Measurements from ENCODE around the gene SLC35F1.
"Not testable (repeated sequence)": the region's sequence is repeated elsewhere in the genome, so short reads cannot be mapped to it uniquely, and the experiment has no call there.

Gene SLC35F1

GRCh38 chr6:117928833-117929232 is 21.8 kb downstream of the SLC35F1 start:
- no peak for DNase-seq

DNA sequence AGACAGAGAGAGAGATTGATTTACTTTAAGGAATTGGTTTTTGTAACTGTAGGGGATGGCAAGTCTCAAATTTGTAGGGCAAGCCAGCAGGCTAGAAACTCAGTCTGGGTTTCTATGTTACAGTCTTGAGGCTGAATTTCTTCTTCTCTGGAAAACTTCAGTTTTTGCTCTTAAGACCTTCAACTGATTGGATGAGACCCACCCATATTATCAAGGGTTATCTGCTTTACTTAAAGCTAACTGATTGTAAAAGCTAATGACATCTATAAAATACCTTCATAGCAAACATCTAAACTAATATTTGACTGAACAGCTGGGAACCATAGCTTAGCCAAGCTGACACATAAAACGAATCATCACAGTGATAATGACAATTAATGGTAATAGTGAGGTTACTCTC is 22.4 kb downstream of the SLC35F1 start:
- DNase-seq: no peak

- no peak for DNase-seq
Measured at GRCh38 chr6:117930645-117931044, 23.6 kb downstream of the SLC35F1 start.

DNA sequence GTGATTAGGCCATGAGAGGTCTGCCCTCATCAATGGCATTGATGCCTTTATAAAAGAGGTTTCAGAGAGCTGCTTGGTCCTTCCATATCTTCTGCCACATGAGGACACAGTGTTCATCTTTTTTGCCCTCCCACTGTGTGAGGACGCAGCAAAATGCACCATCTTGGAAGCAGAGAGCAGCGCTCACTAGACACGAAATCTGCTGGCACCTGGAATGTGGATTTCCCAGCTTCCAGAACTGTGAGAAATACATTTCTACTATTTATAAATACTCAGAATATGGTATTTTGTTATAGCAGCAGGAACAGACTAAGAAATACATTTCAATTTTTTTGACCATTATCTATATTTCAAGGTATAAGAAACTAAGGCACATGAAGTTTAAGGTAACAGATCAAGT is 24.9 kb downstream of the SLC35F1 start:
- DNase-seq: no peak

DNA sequence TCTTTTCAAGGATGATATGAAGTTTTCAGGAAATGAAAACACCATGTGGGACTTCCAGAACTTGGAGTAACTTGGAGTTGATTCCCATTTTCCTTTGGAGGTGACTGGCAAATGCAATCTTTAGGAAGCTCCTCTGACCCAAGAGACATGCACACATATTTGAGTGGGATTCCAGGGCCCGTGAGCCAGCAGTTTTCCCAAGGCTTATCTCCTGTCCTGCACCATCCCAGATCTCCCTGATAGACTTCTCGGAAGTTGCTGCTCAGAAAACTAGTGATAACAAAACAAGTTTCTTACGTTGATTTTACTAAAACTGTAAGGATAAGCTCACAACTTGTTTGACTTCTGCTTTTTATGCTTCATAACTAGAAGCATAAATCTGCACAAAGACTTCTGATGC is 25.6 kb downstream of the SLC35F1 start:
- DNase-seq: no peak

GRCh38 chr6:117933471-117933870 is 26.4 kb downstream of the SLC35F1 start:
- DNase-seq: no peak

DNA sequence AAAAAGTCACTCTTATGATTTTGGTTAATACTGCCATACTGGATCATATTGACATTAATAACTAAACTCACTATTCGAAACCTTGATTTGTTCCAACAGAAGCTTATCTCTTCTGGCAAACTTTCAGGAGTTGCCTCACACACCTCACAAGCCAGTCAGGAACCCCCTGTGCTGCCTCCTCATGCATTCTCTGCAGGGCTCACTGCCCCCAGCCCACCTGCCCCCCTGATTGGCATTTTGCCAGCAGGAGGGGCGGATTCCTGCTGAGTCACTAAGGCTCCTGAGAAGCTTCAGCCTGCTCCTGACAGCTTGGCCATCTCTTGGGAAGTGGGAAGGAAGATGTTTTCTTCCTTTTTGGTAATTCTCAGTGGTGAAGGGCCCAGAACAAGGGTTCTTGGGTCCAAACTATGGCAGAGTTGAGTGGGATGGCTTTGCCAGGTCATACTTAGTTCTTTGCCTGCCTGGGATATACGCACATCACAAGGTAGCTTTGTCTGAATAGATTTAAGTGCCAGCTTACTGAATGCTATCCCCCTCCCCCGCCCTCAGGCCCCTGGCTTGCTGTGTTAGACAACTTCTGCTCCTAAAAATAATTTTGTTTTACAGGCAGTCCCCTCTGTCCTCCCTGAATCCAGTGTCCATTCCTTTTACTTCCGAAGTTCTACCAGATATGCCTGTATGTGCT is 31.4 kb downstream of the SLC35F1 start:
- no peak for DNase-seq

- no peak for DNase-seq
Measured at GRCh38 chr6:117947234-117947633, 40.2 kb downstream of the SLC35F1 start.

DNA sequence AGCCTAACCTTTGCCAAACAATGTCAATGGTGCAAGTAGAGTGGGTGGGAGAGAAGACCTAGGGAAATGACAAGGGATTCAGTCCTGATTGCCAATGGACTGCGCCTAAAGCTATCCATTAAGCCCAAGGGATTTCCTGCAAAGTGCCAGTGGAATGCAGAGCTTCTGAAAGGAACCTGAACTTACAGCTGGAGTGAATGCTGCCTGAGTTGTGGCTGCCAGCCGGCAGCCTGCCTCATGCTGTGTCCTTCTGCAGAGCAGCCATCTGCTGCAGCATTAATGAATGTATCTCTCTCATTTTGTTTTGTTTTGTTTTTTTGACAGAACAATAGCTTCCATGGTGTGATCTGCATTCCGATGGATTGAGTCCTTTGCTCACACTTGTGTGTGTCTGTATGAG is 44.7 kb downstream of the SLC35F1 start:
- DNase-seq: no peak

DNA sequence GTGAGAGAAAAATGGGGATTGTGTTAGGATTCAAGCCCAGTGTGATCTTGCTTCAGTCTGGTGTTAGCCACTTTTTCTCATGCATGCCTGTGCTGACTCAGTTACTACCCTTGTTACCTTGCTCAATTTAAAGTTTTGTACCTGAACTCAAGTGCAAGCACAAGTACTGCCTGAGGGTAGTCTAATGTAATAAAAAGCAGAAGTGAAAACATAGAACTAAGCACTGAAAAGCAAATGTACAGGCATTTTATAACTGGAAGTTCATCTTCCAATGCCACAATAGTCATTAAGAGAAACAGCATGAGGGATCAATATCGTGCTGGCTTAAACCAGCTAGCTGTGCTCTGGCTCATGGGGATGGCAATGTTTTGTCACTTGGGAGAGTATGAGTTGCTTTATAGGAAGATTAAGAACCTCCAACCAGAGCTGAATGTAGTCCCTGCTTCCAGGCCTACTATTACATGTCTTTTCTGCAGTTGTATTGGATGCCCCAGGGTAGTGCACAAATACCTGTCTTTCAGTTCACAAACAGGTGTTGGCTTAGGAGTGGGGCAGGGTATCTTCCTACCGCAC is 48.7 kb downstream of the SLC35F1 start:
- no peak for DNase-seq

DNA sequence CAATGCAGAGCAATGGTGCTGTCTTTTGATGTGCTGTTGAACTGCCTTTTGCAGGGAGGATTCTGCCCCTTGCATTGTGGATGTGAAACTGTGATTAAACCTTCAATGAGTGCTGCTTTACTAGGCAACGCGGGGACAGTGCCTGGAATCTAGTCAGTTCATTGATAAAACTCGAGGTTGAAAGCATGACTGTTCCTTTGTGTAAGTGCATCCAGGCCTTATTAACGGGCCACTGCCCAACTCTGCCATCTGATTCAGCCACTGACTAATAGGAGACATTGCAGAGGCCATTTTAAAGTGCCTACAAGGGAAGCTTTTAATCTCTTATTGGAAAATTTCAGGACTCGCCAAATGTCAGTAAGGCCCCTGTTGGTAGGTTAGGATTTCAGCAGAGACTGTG is 49.3 kb downstream of the SLC35F1 start:
- DNase-seq: no peak

DNA sequence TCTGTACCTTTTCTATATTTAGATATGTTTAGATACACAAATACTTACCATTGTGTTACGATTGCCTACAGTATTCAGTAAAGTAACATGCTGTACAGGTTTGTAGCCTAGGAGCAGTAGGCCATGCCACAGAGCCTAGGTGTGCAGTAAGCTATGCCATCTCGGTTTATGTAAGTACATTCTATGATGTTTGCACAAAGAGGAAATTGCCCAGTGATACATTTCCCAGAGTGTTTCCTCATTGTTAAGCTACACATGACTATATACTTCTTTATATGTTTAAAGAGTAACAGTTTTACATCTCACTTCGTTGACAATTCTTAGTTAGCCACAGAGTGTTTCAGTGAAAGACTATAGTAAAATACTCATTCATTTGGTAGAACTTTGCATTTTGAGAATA is 51.5 kb downstream of the SLC35F1 start:
- DNase-seq: no peak

DNA sequence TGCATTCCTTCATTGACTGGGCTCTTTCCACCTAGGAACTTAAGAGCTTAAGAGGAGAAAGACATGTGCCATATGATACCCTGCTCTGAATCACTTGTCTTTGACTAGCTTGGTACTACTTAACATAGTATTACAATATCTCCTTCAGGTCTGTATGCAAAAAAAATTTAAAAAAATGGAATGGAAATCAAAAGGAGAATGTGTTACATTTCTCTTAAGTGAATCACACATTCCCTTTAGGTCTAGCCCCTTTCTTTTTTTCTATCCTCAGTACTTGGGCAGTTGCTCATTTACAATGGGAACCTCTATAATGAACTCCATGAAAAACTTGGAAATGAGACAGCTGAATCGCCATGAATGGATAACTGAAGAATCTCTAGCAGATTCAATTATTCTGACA is 53.8 kb downstream of the SLC35F1 start:
- DNase-seq: no peak

- no peak for DNase-seq
Measured at GRCh38 chr6:117961301-117961700, 54.2 kb downstream of the SLC35F1 start.

DNA sequence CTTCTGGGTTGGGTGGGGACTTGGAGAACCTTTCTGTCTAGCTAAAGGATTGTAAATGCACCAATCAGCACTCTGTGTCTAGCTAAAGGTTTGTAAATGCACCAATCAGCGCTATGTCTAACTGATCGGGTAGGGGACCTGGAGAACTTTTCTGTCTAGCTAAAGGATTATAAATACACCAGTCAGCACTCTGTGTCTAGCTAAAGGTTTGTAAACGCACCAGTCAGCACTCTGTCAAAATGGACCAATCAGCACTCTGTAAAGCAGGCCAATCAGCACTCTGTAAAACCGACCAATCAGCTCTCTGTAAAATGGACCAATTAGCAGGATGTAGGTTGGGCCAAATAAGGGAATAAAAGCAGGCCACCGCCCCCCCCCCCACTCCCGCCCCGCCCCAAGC is 58.7 kb downstream of the SLC35F1 start:
- not testable (repeated sequence) for DNase-seq

DNA sequence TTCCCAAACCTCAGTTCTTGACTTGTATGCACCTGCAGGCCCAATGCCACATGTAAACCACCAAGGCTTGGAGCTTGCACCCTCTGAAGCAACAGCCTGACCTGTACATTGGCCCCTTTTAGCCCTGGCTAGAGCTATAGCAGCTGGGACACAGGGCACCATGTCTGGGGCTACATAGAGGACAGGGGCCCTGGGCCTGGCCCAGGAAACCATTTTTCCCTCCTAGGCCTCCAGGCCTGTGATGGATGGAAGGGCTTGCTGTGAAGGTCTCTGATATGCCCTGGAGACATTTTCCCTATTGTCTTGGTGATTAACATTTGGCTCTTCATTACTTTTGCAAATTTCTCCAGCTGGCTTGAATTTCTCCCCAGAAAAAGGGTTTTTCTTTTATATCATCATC is 64.6 kb downstream of the SLC35F1 start:
- DNase-seq: no peak

DNA sequence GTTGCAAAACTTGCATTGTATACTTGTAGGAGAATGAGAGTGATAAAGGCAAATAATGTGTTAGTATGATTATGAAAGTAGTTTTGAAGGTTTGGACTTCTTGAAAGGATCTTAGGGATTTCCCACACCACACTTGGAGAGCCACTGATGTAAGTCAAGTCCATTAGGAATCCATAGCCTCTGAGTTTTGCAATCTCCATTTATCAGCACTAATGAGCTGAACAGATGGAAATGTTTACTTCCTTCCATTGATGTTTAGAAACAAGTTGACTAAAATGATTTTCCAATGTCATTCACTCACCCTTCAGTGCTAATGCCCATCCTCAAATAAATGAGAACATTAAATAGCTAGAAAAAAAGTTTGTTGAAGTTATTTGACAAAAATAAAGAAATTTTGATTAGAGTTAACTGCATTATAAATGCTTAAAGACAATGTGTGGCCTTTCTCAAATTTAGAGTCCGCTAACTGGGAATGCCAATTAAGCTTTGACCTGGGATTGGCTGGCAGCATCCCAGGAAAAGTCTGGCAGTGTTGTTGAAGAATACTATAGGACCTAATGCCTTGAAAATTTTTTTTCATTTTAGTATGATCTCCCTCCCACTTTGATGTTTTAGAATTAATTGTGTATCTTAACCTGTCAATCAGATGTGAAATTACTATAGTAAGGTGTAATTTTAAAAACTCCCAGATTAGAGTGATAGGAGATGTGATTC is 68.0 kb downstream of the SLC35F1 start:
- DNase-seq: no peak

DNA sequence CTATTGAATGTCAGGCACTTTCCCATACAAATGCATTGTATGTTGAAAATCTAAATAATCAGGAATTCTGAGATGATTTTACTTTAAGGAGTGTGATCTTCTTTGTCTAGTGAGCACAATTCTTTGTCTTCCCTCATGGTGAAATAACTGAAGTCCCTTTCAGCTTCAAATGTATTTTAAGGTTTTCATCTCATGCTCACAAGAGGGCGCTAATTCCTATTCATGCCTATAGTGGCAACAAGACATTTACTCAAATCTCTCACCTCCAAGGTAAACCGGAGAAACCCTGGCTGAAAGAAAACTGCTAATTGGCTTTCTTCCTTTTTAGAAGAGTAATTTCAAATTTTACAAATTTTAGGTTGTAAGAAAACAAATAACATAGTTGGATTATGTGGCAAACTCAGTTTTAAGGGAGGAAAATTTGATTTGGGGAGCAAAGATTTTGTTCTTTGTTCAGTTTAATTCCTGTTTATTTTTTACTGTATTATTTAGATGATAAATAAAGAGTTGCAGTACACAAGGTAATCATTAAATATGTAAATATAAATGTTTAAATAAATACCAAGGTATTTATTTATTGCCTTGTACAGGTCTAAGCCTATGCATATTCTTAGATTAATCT is 69.1 kb downstream of the SLC35F1 start:
- no peak for DNase-seq

DNA sequence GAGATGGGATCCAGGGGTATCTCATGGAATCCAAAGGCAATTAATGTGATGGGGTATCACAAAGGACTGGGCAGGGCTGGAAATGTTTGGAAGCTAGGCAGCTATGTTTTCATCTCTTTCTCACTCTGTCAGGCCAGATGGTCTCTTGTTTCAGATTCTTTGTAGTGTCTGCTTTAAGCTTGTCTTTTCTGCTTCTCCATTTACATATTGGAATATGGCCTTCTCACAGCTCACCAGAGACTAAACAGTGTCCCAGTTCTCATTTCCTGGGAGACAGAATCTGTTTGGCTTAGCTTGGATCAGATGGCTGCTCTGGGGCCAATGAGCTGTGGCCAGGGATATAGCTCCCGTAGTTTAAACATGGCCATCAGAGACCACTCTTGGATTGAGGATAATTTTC is 78.9 kb downstream of the SLC35F1 start:
- DNase-seq: no peak

GRCh38 chr6:117986396-117986795 is 79.3 kb downstream of the SLC35F1 start:
- DNase-seq: no peak

DNA sequence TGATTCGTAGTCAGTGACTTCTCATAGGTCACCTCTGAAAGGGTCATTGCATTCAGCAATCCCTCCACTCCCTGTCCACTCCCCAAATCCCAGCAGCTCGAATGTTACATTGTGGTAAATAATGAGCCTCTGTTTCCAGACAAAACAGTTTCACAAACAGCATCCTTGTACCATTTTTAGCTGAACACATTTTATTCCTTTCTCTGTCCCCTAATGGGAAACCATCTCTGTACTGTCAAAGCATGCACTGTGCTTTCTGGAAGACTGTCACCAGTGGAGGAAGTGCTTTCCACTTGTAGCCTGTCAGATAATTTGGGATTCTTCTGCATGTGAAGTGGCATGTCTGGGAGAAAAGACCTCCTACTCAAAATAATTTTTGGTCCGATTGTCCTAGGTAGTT is 82.0 kb downstream of the SLC35F1 start:
- no peak for DNase-seq

DNA sequence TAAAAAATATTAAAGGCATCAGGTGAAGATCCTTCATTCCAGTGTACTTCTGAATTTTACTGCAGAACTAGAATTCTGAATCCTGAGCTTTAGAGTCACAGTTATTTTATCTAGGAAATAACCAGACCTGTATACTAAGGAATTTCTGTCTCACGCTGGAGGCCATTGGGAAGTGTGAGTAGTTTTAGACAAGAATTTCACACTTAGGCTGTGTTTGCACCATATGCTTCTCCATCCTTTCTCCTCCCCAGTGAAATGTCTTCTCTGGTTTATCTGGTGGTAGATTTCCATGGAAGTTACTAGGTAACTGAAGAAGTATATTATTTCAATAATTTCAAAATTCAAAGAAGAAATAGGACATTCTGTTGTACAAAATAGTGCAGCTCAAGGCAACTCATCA is 83.1 kb downstream of the SLC35F1 start:
- no peak for DNase-seq

DNA sequence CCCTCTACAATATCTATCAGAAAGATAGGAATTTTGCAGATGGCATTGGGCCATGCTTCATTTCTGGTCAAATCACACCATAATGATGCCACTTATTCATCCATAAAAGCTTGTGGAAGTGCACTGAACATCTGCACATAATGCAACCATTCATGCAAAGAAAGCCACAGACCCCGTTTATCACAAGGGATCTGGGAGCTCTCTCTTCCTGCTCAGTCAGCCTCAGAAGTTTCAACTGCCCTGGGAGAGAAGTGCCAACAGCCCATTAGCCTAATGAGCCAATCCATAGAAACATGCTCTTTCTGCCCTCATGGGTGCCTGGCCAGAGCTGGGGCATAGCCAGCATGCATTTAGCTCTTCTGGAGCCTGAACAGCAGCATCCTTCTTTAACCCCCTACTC is 85.8 kb downstream of the SLC35F1 start:
- no peak for DNase-seq

GRCh38 chr6:118012944-118013343 is 105.9 kb downstream of the SLC35F1 start:
- DNase-seq: no peak

All from stimulated activated CD4-positive, alpha-beta T cell treated with anti-CD3 and anti-CD28 coated beads, Interleukin-1b, Interleukin-23, amount 100 ng/mL, for 48 hours (primary cell).